Measurements from ENCODE around the gene CADPS. TPM values are rescaled to one million over a fixed set of nuclear protein-coding genes. Genes with fewer than 3 reads are reported as not detected.

Gene CADPS
- total RNA-seq, 1 experiment from 2014 or later: not detected

DNA sequence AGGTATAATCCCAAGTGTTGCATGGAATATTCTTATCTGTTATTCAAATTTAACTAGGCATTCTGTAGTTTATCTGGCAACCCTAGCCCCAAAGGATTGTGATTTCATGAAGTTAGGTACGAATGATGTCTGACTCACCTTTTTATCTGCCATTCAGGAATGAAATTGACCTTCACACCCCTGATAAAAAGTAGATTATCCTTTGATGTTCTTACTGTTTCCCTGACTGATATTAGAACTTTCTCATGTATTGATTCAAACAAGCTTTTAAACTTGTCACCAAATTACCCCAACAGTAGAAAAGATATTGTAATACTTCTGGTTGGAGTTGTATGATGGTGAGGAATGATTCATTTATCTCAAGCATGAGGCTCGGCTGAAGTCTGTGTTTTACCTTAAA, 43.6 kb upstream of the CADPS start:
- ChIA-PET CTCF (no interaction called here), POLR2A (ENCODE audit: unreplicated experiment) (no interaction called here)
- DNase-seq: no peak
- H3K9ac ChIP-seq (ENCODE audit: low read length): no peak overlapping the region
- H3K4me1 ChIP-seq (ENCODE audit: insufficient read depth, low read length): no peaks in the 10 kb centered on the region
- intact Hi-C loops (cut with micrococcal nuclease): no loop called here
- H3K4me3 ChIP-seq (ENCODE audit: low read length): no peak overlapping the region
- H4K20me1 ChIP-seq (ENCODE audit: low read length): no peaks in the 10 kb centered on the region
- H3K9me3 ChIP-seq (ENCODE audit: low read length): peaks cover 27% of the 10 kb centered on the region
- H3K27ac ChIP-seq (ENCODE audit: low read length): no peak overlapping the region
- H3K79me2 ChIP-seq (ENCODE audit: low read length): no peaks in the 10 kb centered on the region
- H3K27me3 ChIP-seq (ENCODE audit: low read length): no peaks in the 10 kb centered on the region
- TF ChIP-seq EZH2phosphoT487 (IDR thresholded peaks at IDR 0.05; ENCODE audit: borderline replicate concordance, low read length): no peak
- no peak for TF ChIP-seq EZH2 (IDR thresholded peaks at IDR 0.05; ENCODE audit: low read length, unreplicated experiment)
- TF ChIP-seq CTCF (conservative IDR thresholded peaks at IDR 0.05; ENCODE audit: low read depth, low read length): no peak
- no peak for ATAC-seq
- BruUV-seq (replicated peaks): no TSS peak
- H3F3A ChIP-seq (ENCODE audit: low read length, unreplicated experiment): no peaks in the 10 kb centered on the region
- no peaks in the 10 kb centered on the region for H3K9me2 ChIP-seq (replicated peaks; ENCODE audit: low read length)
- H2AFZ ChIP-seq (ENCODE audit: low read length): no peak overlapping the region
- H3K4me2 ChIP-seq (ENCODE audit: low read length): no peak overlapping the region
- H3K36me3 ChIP-seq (ENCODE audit: low read depth, low read length): no peaks in the 10 kb centered on the region

GRCh38 chr3:62918131-62918530, 42.9 kb upstream of the CADPS start:
- Histone ChIP-seq H3K4me2 (ENCODE audit: low read length) (no peak overlapping the region), H3K9me3 (ENCODE audit: low read length) (peaks cover 27% of the 10 kb centered on the region), H3K36me3 (ENCODE audit: low read depth, low read length) (no peaks in the 10 kb centered on the region), H2AFZ (ENCODE audit: low read length) (no peak overlapping the region), H3K9ac (ENCODE audit: low read length) (no peak overlapping the region), H3K9me2 (replicated peaks; ENCODE audit: low read length) (no peaks in the 10 kb centered on the region), H3F3A (ENCODE audit: low read length, unreplicated experiment) (no peaks in the 10 kb centered on the region), H3K27ac (ENCODE audit: low read length) (no peak overlapping the region), H3K27me3 (ENCODE audit: low read length) (no peaks in the 10 kb centered on the region), H3K4me1 (ENCODE audit: insufficient read depth, low read length) (no peaks in the 10 kb centered on the region), H4K20me1 (ENCODE audit: low read length) (no peaks in the 10 kb centered on the region), H3K79me2 (ENCODE audit: low read length) (no peaks in the 10 kb centered on the region), H3K4me3 (ENCODE audit: low read length) (no peak overlapping the region)
- no peak for ATAC-seq
- no TSS peak for BruUV-seq (replicated peaks)
- no peak for DNase-seq
- ChIA-PET POLR2A (ENCODE audit: unreplicated experiment) (no interaction called here), CTCF (no interaction called here)
- no peak for TF ChIP-seq EZH2 (IDR thresholded peaks at IDR 0.05; ENCODE audit: low read length, unreplicated experiment)
- intact Hi-C loops (cut with micrococcal nuclease): no loop called here

GRCh38 chr3:62911526-62911925, 36.3 kb upstream of the CADPS start:
- DNase-seq (no peak), ATAC-seq (no peak)
- H3F3A ChIP-seq (ENCODE audit: low read length, unreplicated experiment): no peaks in the 10 kb centered on the region
- no peak overlapping the region for H3K4me2 ChIP-seq (ENCODE audit: low read length)
- no TSS peak for BruUV-seq (replicated peaks)
- H3K27me3 ChIP-seq (ENCODE audit: low read length): no peaks in the 10 kb centered on the region
- H3K36me3 ChIP-seq (ENCODE audit: low read depth, low read length): no peaks in the 10 kb centered on the region
- CTCF ChIA-PET: no interaction called here
- H3K4me3 ChIP-seq (ENCODE audit: low read length): no peak overlapping the region
- POLR2A ChIA-PET (ENCODE audit: unreplicated experiment): no interaction called here
- H3K79me2 ChIP-seq (ENCODE audit: low read length): no peaks in the 10 kb centered on the region
- H3K9ac ChIP-seq (ENCODE audit: low read length): no peak overlapping the region
- no peak overlapping the region for H3K27ac ChIP-seq (ENCODE audit: low read length)
- H4K20me1 ChIP-seq (ENCODE audit: low read length): no peaks in the 10 kb centered on the region
- TF ChIP-seq CTCF (conservative IDR thresholded peaks at IDR 0.05; ENCODE audit: low read depth, low read length): no peak
- TF ChIP-seq EZH2phosphoT487 (IDR thresholded peaks at IDR 0.05; ENCODE audit: borderline replicate concordance, low read length): no peak
- no peak for TF ChIP-seq EZH2 (IDR thresholded peaks at IDR 0.05; ENCODE audit: low read length, unreplicated experiment)
- no peaks in the 10 kb centered on the region for H3K4me1 ChIP-seq (ENCODE audit: insufficient read depth, low read length)
- 0 out of 2 replicates have a peak, but pooled peaks cover 6% of the 10 kb centered on the region for H3K9me3 ChIP-seq (ENCODE audit: low read length)
- H3K9me2 ChIP-seq (replicated peaks; ENCODE audit: low read length): no peaks in the 10 kb centered on the region
- H2AFZ ChIP-seq (ENCODE audit: low read length): no peak overlapping the region
- intact Hi-C loops (cut with micrococcal nuclease): no loop called here
